K562 (cell line): ENCODE data around the gene GADD45GIP1. TPM values are rescaled to one million over a fixed set of nuclear protein-coding genes. Genes with fewer than 3 reads are reported as not detected.
A peak's percentile ranks its signal among the peaks of the same experiment; 100 is the strongest.

Source experiments
- GABPB2 ChIP-seq: fragments of 250-450 bp; sonication (Bioruptor Pico); conservative IDR thresholded peaks from 2 replicates; pipeline ENCODE4 v1.5.1; 2021; ENCODE audit warnings: mild to moderate bottlenecking
- HDAC6 ChIP-seq: IDR thresholded peaks from 2 replicates; pipeline ENCODE4 v1.6.1; 2012; ENCODE audit warnings: low read depth, mild to moderate bottlenecking, control low read depth, inconsistent platforms, low read length, moderate library complexity
- SIRT6 ChIP-seq: IDR thresholded peaks from one replicate; pipeline ENCODE4 v1.6.1; 2012; ENCODE audit warnings: low read depth, mild to moderate bottlenecking, control low read depth, inconsistent platforms, low read length, moderate library complexity
- SMARCE1 ChIP-seq: fragments of 450-650 bp; IDR thresholded peaks from 2 replicates; pipeline ENCODE4 v1.7.1; 2016; ENCODE audit warnings: mild to moderate bottlenecking
- TRIM24 ChIP-seq, 2 experiments: fragments of 450-650 bp; IDR thresholded peaks; 2 replicates each; pipeline ENCODE4 v1.6.1; 2016
- ZNF507 ChIP-seq: conservative IDR thresholded peaks from 2 replicates; pipeline ENCODE4 v1.6.1; 2017; ENCODE audit warnings: missing genetic modification characterization, missing compliant biosample characterization
- ZNF695 ChIP-seq: fragments of 450-650 bp; formaldehyde crosslinking; IDR thresholded peaks from 2 replicates; pipeline ENCODE4 v1.4.0; 2020; ENCODE audit warnings: mild to moderate bottlenecking, moderate library complexity
- ZNF75A ChIP-seq: fragments of 450-650 bp; formaldehyde crosslinking; IDR thresholded peaks from 2 replicates; pipeline ENCODE4 v1.4.0; 2020; ENCODE audit warnings: mild to moderate bottlenecking
- ZNF77 ChIP-seq: fragments of 250-450 bp; sonication (Bioruptor Pico); IDR thresholded peaks from 2 replicates; pipeline ENCODE4 v1.5.0; 2020
- polyA plus RNA-seq, 8 experiments: library from polyadenylated mRNA; depleted of rRNA in 4 of 8; stranded (reverse) in 5 of 8; unstranded in 3 of 8; fragments of >200 nt; fragmentation: Nextera tagmentation in 2 of 8; fragmentation: Illumina TruSeq in 1 of 8; extraction: Ambion mirVana in 2 of 8; extraction: Trizol in 1 of 8; gene quantifications; 2 replicates each; pipeline versions ENCODE4 v1.2.1 to v1.2.3, GENCODE V29; 2011 to 2014; ENCODE audit warnings: inconsistent platforms in 1 of 8, missing spikeins in 1 of 8
- total RNA-seq, 7 experiments: library from RNA; depleted of rRNA in 6 of 7; stranded (reverse); fragments of >200 nt in 6 of 7; fragmentation: Illumina TruSeq in 2 of 7; extraction: Trizol in 2 of 7; gene quantifications; 2 replicates each; pipeline versions ENCODE4 v1.2.1 to v1.2.3, GENCODE V29; 2011 to 2021; ENCODE audit warnings: low replicate concordance in 1 of 7
- TF ChIP-seq, protein P1 (sequence below), 2 experiments: fragments of 450-650 bp; IDR thresholded peaks; 2 replicates each; pipeline ENCODE4 v1.6.1; 2016; ENCODE audit warnings: mild to moderate bottlenecking in 2 of 2, borderline replicate concordance in 1 of 2, low read depth in 1 of 2, moderate library complexity in 1 of 2
- TF ChIP-seq, protein P2 (sequence below): fragments of 150-350 bp; IDR thresholded peaks from 2 replicates; pipeline ENCODE4 v1.6.1; 2014; ENCODE audit warnings: low read depth, mild to moderate bottlenecking, low read length, borderline replicate concordance
- TF ChIP-seq, protein P3 (sequence below): IDR thresholded peaks from 2 replicates; pipeline ENCODE4 v1.6.1; 2016; ENCODE audit warnings: missing genetic modification characterization, missing compliant biosample characterization
- TF ChIP-seq, protein P4 (sequence below): fragments of 450-650 bp; formaldehyde crosslinking; IDR thresholded peaks from 2 replicates; pipeline ENCODE4 v1.4.0; 2020; ENCODE audit warnings: mild to moderate bottlenecking, moderate library complexity

GADD45GIP1 gene
- total and polyA plus RNA-seq, 9 of the 15 experiments (the other 6 are each of a cell fraction or from before 2014, with no cell fraction given), result 5.1 to 161 (median 29.2) TPM

DNA sequence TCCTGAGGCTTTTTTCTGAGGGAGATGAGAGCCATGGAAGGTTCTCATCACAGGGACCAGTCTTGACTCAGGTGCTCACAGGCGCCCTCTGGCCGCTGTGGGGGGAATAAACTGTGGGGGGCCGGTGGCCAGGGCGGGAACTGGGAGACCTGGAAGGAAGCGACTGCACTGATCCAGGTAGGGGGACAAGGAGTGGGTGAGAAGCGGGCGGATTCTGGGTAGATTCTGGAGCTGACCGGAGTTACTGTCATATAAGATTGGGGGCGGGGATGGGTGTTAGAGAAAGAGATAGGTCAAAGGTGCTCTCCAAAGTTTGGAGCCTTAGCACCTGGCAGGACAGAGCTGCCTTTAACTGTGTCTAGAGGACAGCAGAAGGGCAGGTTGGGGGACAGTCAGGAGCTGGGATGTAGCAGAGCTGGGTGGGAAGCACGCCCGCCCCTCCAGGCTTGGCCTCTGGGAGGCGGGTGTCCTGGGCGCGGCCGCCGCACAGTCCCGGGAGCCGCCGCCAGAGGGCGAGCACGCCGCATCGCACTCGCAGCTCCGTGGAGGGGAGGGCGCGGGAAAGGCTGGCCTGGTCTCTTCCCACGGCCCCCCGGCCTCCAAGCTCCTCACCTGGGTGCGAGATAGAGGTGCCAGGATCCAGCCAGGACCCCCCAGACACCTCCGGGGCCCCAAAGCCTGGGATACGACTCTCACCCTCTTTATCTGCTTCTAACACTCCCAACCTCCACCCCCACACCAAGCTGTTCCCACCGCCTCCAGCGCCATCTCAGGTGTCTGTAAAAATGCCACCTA lies 8.2 kb upstream of the GADD45GIP1 start (continued):
- TF ChIP-seq, protein P1, sequence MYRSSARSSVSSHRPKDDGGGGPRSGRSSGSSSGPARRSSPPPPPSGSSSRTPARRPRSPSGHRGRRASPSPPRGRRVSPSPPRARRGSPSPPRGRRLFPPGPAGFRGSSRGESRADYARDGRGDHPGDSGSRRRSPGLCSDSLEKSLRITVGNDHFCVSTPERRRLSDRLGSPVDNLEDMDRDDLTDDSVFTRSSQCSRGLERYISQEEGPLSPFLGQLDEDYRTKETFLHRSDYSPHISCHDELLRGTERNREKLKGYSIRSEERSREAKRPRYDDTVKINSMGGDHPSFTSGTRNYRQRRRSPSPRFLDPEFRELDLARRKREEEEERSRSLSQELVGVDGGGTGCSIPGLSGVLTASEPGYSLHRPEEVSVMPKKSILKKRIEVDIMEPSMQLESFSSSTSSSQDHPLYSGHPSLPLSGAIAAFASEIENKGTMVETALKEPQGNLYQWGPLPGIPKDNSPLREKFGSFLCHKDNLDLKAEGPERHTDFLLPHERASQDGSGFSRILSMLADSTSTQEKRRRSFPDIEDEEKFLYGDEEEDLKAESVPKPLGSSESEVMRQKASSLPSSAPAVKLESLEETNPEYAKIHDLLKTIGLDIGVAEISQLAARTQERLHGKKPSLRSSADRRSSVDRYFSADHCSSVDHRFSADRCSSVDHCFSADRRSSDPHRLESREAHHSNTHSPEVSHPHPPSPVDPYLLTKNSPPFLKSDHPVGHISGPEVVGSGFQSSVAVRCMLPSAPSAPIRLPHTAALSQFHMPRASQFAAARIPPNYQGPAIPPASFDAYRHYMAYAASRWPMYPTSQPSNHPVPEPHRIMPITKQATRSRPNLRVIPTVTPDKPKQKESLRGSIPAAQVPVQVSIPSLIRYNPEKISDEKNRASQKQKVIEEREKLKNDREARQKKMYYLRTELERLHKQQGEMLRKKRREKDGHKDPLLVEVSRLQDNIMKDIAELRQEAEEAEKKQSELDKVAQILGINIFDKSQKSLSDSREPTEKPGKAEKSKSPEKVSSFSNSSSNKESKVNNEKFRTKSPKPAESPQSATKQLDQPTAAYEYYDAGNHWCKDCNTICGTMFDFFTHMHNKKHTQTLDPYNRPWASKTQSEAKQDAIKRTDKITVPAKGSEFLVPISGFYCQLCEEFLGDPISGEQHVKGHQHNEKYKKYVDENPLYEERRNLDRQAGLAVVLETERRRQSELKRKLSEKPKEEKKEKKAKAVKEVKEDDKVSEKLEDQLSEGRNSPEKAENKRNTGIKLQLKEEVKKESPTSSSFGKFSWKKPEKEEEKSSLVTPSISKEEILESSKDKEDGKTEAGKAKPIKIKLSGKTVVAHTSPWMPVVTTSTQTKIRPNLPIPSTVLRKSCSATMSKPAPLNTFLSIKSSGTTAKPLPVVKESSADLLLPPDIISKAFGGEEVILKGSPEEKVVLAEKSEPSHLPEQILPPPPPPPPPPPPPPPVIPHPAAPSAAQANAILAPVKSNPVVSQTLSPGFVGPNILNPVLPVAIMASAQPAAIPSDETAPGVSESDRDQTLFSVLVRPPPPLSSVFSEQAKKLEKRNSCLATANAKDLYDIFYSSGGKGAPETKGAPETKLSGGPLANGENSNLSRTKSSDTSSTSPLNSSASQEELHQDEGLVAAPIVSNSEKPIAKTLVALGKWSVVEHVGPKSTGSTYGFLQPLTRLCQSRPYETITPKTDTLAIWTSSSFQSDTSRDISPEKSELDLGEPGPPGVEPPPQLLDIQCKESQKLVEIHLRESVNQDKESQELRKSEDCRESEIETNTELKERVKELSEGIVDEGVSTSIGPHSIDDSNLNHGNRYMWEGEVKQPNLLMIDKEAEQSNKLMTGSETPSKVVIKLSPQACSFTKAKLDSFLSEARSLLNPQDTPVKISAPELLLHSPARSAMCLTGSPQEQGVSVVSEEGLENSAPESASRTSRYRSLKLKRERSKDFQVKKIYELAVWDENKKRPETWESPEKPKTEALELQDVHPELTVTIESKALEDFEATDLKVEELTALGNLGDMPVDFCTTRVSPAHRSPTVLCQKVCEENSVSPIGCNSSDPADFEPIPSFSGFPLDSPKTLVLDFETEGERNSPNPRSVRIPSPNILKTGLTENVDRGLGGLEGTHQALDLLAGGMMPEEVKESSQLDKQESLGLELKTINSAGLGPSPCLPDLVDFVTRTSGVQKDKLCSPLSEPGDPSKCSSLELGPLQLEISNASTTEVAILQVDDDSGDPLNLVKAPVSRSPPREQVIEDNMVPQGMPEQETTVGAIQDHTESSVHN (IDR thresholded peaks at IDR 0.05; ENCODE audit: borderline replicate concordance in 1 of 2, low read depth in 1 of 2), result no peak
- TF ChIP-seq HDAC6 (no peak), ZNF77 (CRISPR knock-in tag) (no peak), SIRT6 (no peak), ZNF75A (CRISPR knock-in tag) (no peak), TRIM24 (IDR thresholded peaks at IDR 0.05) (no peak), ZNF507 (tag) (no peak), GABPB2 (CRISPR knock-in tag) (no peak), SMARCE1 (peak; percentile 64; the same call in 1 of the 2 replicates), ZNF695 (CRISPR knock-in tag) (no peak)
- TF ChIP-seq, protein P2, sequence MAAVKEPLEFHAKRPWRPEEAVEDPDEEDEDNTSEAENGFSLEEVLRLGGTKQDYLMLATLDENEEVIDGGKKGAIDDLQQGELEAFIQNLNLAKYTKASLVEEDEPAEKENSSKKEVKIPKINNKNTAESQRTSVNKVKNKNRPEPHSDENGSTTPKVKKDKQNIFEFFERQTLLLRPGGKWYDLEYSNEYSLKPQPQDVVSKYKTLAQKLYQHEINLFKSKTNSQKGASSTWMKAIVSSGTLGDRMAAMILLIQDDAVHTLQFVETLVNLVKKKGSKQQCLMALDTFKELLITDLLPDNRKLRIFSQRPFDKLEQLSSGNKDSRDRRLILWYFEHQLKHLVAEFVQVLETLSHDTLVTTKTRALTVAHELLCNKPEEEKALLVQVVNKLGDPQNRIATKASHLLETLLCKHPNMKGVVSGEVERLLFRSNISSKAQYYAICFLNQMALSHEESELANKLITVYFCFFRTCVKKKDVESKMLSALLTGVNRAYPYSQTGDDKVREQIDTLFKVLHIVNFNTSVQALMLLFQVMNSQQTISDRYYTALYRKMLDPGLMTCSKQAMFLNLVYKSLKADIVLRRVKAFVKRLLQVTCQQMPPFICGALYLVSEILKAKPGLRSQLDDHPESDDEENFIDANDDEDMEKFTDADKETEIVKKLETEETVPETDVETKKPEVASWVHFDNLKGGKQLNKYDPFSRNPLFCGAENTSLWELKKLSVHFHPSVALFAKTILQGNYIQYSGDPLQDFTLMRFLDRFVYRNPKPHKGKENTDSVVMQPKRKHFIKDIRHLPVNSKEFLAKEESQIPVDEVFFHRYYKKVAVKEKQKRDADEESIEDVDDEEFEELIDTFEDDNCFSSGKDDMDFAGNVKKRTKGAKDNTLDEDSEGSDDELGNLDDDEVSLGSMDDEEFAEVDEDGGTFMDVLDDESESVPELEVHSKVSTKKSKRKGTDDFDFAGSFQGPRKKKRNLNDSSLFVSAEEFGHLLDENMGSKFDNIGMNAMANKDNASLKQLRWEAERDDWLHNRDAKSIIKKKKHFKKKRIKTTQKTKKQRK, result no peak
- TF ChIP-seq, protein P3, sequence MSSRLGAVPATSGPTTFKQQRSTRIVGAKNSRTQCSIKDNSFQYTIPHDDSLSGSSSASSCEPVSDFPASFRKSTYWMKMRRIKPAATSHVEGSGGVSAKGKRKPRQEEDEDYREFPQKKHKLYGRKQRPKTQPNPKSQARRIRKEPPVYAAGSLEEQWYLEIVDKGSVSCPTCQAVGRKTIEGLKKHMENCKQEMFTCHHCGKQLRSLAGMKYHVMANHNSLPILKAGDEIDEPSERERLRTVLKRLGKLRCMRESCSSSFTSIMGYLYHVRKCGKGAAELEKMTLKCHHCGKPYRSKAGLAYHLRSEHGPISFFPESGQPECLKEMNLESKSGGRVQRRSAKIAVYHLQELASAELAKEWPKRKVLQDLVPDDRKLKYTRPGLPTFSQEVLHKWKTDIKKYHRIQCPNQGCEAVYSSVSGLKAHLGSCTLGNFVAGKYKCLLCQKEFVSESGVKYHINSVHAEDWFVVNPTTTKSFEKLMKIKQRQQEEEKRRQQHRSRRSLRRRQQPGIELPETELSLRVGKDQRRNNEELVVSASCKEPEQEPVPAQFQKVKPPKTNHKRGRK (tag), result no peak
- TF ChIP-seq, protein P4, sequence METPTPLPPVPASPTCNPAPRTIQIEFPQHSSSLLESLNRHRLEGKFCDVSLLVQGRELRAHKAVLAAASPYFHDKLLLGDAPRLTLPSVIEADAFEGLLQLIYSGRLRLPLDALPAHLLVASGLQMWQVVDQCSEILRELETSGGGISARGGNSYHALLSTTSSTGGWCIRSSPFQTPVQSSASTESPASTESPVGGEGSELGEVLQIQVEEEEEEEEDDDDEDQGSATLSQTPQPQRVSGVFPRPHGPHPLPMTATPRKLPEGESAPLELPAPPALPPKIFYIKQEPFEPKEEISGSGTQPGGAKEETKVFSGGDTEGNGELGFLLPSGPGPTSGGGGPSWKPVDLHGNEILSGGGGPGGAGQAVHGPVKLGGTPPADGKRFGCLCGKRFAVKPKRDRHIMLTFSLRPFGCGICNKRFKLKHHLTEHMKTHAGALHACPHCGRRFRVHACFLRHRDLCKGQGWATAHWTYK (CRISPR knock-in tag), result no peak
